Kidney (tissue), 14 donors: ENCODE measurements around the gene TFB2M. TPM values are rescaled to one million over a fixed set of nuclear protein-coding genes. Genes with fewer than 3 reads are reported as not detected.
A peak's percentile ranks its signal among the peaks of the same experiment; 100 is the strongest.

ENCODE experiments used
- DNase-seq, 5 donors: peaks; one replicate each; pipeline ENCODE4 v3.0.0-alpha.2; 2013 to 2020
- FAIRE-seq: peaks from 2 replicates; lab custom pipeline; 2012; peaks lifted over from hg19 to GRCh38; lab: Jason Lieb, UNC
- H3K27ac ChIP-seq, 2 donors: one replicate each; pipeline ENCODE4 v1.7.0; 2013; ENCODE audit warnings: low read depth in 2 of 2, low read length in 2 of 2, inconsistent platforms in 1 of 2
- H3K27me3 ChIP-seq: one replicate; pipeline ENCODE4 v1.7.1; 2013; ENCODE audit warnings: low read length, inconsistent platforms; ENCODE audit not compliant: control insufficient read depth, insufficient read depth
- H3K36me3 ChIP-seq, 3 donors: one replicate each; pipeline versions ENCODE4 v1.7.0 to v1.7.1; 2013; ENCODE audit warnings: low read length in 3 of 3, control low read depth in 1 of 3, inconsistent platforms in 1 of 3; ENCODE audit not compliant: insufficient read depth in 3 of 3, control insufficient read depth in 2 of 3
- H3K4me1 ChIP-seq, 3 donors: one replicate each; pipeline versions ENCODE4 v1.7.0 to v1.7.1; 2013; ENCODE audit warnings: low read length in 3 of 3, inconsistent platforms in 1 of 3, low read depth in 1 of 3; ENCODE audit not compliant: control insufficient read depth in 2 of 3, insufficient read depth in 2 of 3
- H3K4me3 ChIP-seq, 3 donors: one replicate each; pipeline versions ENCODE4 v1.7.0 to v1.8.1; 2013; ENCODE audit warnings: low read length in 3 of 3, control low read depth in 1 of 3, inconsistent platforms in 1 of 3
- H3K9ac ChIP-seq, 3 donors: one replicate each; pipeline versions ENCODE4 v1.7.0 to v1.7.1; 2013; ENCODE audit warnings: low read length in 3 of 3, control low read depth in 1 of 3, inconsistent platforms in 1 of 3
- H3K9me3 ChIP-seq, 3 donors: one replicate each; pipeline versions ENCODE4 v1.7.0 to v1.7.1; 2013; ENCODE audit warnings: low read length in 3 of 3, control low read depth in 1 of 3, inconsistent platforms in 1 of 3; ENCODE audit not compliant: control insufficient read depth in 2 of 3, insufficient read depth in 1 of 3
- intact Hi-C: fragments of 100-400 bp; cut with DNase I; formaldehyde crosslinking; loops from one replicate; pipeline ENCODE4 v1.11.1; 2022
- polyA plus RNA-seq: library from polyadenylated mRNA; stranded (reverse); fragments of 350-450 nt; fragmentation: Illumina TruSeq; extraction: RNeasy Lipid Tissue Mini Kit (QIAGEN cat#74804); gene quantifications from one replicate; pipeline ENCODE4 v1.2.3, GENCODE V29; 2014; ENCODE audit warnings: low read depth, low replicate concordance; ENCODE audit not compliant: insufficient read depth
- total RNA-seq: library from RNA; stranded (reverse); fragmentation: NEBNext Ultra II Directional; extraction: Animal tissue kit (Norgen Biotek cat#: 25700); gene quantifications from one replicate; pipeline ENCODE4 v1.2.1, GENCODE V29; 2021
- TF ChIP-seq, protein P1 (sequence below): IDR thresholded peaks from 3 replicates; pipeline ENCODE4 v1.5.1; 2012; ENCODE audit warnings: mild to moderate bottlenecking, moderate library complexity, borderline replicate concordance; ENCODE audit not compliant: insufficient read depth; ENCODE audit errors: extremely low read depth
- donor health status: control.
- donor health status: control.
- donor health status: control.
- donor health status: control.
- donor health status: control.
- donor health status: DM: yes; HTN: yes; CAD: no.
- donor health status: Normal renal cell carcinoma (clear cell type).

Gene TFB2M
- total and polyA plus RNA-seq, 2 donors from 2014 or later = 10.8 to 14.7 TPM

DNA sequence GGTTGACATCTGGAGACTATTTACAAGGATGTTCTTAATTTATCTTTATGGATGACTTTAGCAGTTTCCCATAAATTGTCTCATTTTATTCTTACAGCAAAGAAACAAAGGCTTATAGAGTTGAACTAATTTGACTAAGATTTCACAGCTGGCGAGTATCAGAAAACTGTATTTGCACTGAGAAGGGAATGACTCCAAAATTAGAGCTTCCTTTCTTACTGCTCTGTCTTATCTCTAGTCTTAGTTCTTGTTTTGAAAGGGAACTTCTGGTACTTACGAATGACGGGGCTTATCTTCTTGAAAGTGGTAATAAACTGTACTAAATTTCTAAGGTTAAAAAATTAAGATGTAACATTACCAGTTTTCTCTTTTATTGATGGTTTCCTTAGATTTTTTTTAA is 13.8 kb upstream of the TFB2M start:
- peaks cover 0 to 17% (median 7%) of the 10 kb centered on the region in 3 donors for H3K4me1 ChIP-seq

DNA sequence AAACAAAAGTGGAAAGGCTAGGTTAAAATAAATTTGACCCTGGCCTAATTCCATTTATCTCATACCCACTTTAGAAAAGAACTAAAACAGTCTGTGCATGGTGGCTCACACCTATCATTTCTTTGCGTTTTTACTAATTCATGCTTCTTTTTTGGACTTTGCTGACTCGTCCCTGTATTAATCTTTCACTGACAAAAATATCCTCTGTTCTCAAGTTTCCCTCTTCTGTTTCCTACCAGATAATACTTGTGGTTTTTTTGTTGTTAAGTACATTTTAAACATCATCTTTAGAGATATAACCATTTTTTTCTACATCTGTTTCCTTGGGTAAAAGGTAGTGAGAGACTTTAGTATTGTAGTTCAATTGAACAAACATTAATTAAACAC is 11.7 kb upstream of the TFB2M start:
- FAIRE-seq = no peak
- Histone ChIP-seq H3K27me3 (no peaks in the 10 kb centered on the region), H3K9ac (no peak overlapping the region), H3K4me1 (peaks cover 0 to 3% (median 2%) of the 10 kb centered on the region in 3 donors), H3K4me3 (no peak overlapping the region), H3K9me3 (no peaks in the 10 kb centered on the region), H3K36me3 (no peaks in the 10 kb centered on the region), H3K27ac (no peak overlapping the region)
- no peak for DNase-seq
- TF ChIP-seq, protein P1, sequence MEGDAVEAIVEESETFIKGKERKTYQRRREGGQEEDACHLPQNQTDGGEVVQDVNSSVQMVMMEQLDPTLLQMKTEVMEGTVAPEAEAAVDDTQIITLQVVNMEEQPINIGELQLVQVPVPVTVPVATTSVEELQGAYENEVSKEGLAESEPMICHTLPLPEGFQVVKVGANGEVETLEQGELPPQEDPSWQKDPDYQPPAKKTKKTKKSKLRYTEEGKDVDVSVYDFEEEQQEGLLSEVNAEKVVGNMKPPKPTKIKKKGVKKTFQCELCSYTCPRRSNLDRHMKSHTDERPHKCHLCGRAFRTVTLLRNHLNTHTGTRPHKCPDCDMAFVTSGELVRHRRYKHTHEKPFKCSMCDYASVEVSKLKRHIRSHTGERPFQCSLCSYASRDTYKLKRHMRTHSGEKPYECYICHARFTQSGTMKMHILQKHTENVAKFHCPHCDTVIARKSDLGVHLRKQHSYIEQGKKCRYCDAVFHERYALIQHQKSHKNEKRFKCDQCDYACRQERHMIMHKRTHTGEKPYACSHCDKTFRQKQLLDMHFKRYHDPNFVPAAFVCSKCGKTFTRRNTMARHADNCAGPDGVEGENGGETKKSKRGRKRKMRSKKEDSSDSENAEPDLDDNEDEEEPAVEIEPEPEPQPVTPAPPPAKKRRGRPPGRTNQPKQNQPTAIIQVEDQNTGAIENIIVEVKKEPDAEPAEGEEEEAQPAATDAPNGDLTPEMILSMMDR = no peak
- intact Hi-C loops = no loop called here

More for the DNA sequence above, 13.8 kb upstream of the TFB2M start:
- Histone ChIP-seq H3K27ac (no peak overlapping the region), H3K9ac (no peak overlapping the region), H3K9me3 (no peaks in the 10 kb centered on the region), H3K4me3 (no peak overlapping the region), H3K27me3 (no peaks in the 10 kb centered on the region), H3K36me3 (no peaks in the 10 kb centered on the region)
- DNase-seq = peak in 2 of 5 donors; percentile 45 to 75
- intact Hi-C loops = no loop called here
- TF ChIP-seq, protein P1 = no peak
- no peak for FAIRE-seq

DNA sequence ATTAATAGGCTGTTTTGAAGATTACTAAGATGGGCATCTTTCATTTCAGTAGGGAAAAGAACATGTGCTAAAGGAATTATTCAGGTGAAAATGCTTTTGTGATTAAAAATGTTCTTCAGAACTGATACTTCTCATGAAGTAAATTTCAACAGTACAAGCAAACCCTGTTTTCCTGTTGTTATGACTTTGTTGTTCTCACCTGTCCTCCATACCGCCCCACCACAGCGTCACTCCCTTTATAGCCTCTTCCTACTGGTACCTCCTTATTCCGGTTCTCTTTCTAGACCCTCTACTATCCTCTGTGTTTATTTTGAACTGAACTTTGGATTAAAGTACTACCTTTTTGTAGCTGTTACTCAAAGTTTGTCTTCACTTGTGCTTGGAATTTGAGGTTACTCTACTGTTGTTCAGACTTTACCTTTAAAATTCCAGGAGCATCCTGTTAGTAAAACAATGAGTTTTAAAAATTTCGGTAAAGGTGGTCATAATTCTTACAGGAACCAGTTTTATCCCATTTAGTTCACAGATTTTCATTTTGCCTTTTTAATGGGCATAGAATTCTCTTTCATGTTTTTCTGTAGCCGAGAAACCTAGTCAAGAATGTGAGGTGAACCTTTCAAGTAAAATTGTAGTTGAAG is 11.1 kb upstream of the TFB2M start:
- no peak overlapping the region for H3K4me3 ChIP-seq
- no peaks in the 10 kb centered on the region for H3K4me1 ChIP-seq
- no peak overlapping the region for H3K27ac ChIP-seq
- no peaks in the 10 kb centered on the region for H3K27me3 ChIP-seq
- no peak for DNase-seq
- TF ChIP-seq, protein P1 = no peak
- FAIRE-seq = no peak
- H3K36me3 ChIP-seq = no peaks in the 10 kb centered on the region
- no peak overlapping the region for H3K9ac ChIP-seq
- intact Hi-C loops = no loop called here
- H3K9me3 ChIP-seq = no peaks in the 10 kb centered on the region

DNA sequence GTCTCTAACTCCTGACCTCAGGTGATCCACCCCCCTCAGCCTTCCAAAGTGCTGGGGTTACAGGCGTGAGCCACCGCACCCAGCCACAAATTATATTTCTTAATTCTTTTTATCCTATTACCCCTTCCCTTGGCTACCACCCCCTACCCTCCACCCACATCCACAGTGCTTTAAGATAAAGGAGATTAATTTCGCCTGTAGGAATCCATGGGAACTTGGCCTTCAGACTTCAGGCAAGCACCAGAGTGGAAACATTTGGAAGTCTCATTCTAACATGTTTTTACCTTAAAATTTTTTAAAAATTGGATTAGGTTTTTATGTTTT is 10.6 kb upstream of the TFB2M start:
- FAIRE-seq (no peak), DNase-seq (no peak)
- Histone ChIP-seq H3K4me3 (no peak overlapping the region), H3K9me3 (no peaks in the 10 kb centered on the region), H3K27ac (no peak overlapping the region), H3K4me1 (peaks cover 0 to 2% (median 0%) of the 10 kb centered on the region in 3 donors), H3K27me3 (no peaks in the 10 kb centered on the region), H3K9ac (no peak overlapping the region), H3K36me3 (no peaks in the 10 kb centered on the region)
- intact Hi-C loops = no loop called here
- TF ChIP-seq, protein P1 = no peak
